B cell (primary cell): ENCODE measurements around the gene DHX34. TPM values are rescaled to one million over a fixed set of nuclear protein-coding genes. Genes with fewer than 3 reads are reported as not detected.
"Not testable (repeated sequence)": the region's sequence is repeated elsewhere in the genome, so short reads cannot be mapped to it uniquely, and the experiment has no call there.

ENCODE experiments used
- ATAC-seq: fragments of 200-7000 bp; cut with Tn5 transposase; one replicate; pipeline ENCODE4 v1.10.0; 2021; ENCODE audit warnings: low read depth, mild to moderate bottlenecking, moderate number of reproducible peaks, moderate library complexity
- CTCF ChIA-PET: fragments of 350-600 bp; sonication (Branson Sonifier 250); formaldehyde crosslinking; loops from one replicate; lab custom pipeline; 2021; ENCODE audit warnings: antibody characterized with exemption, inconsistent platforms; lab: Charles Lee
- POLR2A ChIA-PET: fragments of 350-600 bp; sonication (Branson Sonifier 250); formaldehyde crosslinking; loops from one replicate; lab custom pipeline; 2021; ENCODE audit warnings: antibody characterized with exemption; lab: Charles Lee
- DNase-seq: peaks from one replicate; pipeline ENCODE4 v3.0.0; 2013
- H2AFZ ChIP-seq: 2 replicates; pipeline ENCODE4 v1.6.1; 2012; ENCODE audit warnings: mild to moderate bottlenecking, low read depth, low read length; ENCODE audit not compliant: insufficient read depth, poor library complexity, severe bottlenecking
- H3K27ac ChIP-seq, 2 donors: 1 replicate in 1 of 2; 2 replicates in 1 of 2; pipeline ENCODE4 v1.5.1; 2012 to 2013; ENCODE audit warnings: low read length in 2 of 2, mild to moderate bottlenecking in 2 of 2, moderate library complexity in 1 of 2
- H3K27me3 ChIP-seq, 4 experiments: fragments of 200-600 bp in 1 of 4; sonication (generic) in 1 of 4; replicated peaks in 1 of 4; 1 replicate in 2 of 4; 2 replicates in 2 of 4; pipeline versions ENCODE4 v1.6.1 to v1.7.0; 2013 to 2016; ENCODE audit warnings: low read length in 3 of 4, mild to moderate bottlenecking in 2 of 4, mixed read lengths in 1 of 4, moderate library complexity in 1 of 4; ENCODE audit not compliant: insufficient read depth in 4 of 4, control insufficient read depth in 3 of 4; ENCODE audit errors: control extremely low read depth in 1 of 4
- H3K36me3 ChIP-seq, 2 experiments: replicated peaks in 1 of 2; 1 replicate in 1 of 2; 2 replicates in 1 of 2; pipeline versions ENCODE4 v1.6.1 to v1.7.1; 2013; ENCODE audit warnings: low read length in 1 of 2; ENCODE audit not compliant: insufficient read depth in 2 of 2, control insufficient read depth in 1 of 2; ENCODE audit errors: control extremely low read depth in 1 of 2, extremely low read depth in 1 of 2
- H3K4me1 ChIP-seq, 2 donors: fragments of 200-600 bp in 1 of 2; sonication (generic) in 1 of 2; 1 replicate in 1 of 2; 2 replicates in 1 of 2; pipeline versions ENCODE4 v1.5.1 to v1.6.1; 2013 to 2017; ENCODE audit warnings: low read length in 2 of 2; ENCODE audit not compliant: control insufficient read depth in 2 of 2, insufficient read depth in 2 of 2
- H3K4me2 ChIP-seq: replicated peaks from 2 replicates; pipeline ENCODE3; 2012; ENCODE audit warnings: mild to moderate bottlenecking, low read depth, low read length; ENCODE audit not compliant: poor library complexity, severe bottlenecking
- H3K4me3 ChIP-seq, 5 experiments: fragments of 200-600 bp in 1 of 5; sonication (generic) in 1 of 5; 1 replicate in 3 of 5; 2 replicates in 2 of 5; pipeline versions ENCODE4 v1.5.1 to v1.7.0; 2011 to 2016; ENCODE audit warnings: low read length in 4 of 5, mild to moderate bottlenecking in 4 of 5, low read depth in 2 of 5, control low read depth in 1 of 5, moderate library complexity in 1 of 5; ENCODE audit not compliant: insufficient read depth in 1 of 5; ENCODE audit errors: control extremely low read depth in 1 of 5, extremely low read depth in 1 of 5
- H3K79me2 ChIP-seq: fragments of 200-600 bp; sonication (generic); one replicate; pipeline ENCODE4 v1.6.0; 2016; ENCODE audit warnings: low read length; ENCODE audit not compliant: control insufficient read depth, insufficient read depth
- H3K9ac ChIP-seq: fragments of 200-600 bp; sonication (generic); 2 replicates; pipeline ENCODE4 v1.6.1; 2017; ENCODE audit warnings: mild to moderate bottlenecking, low read length, moderate library complexity
- H3K9me3 ChIP-seq, 3 donors: one replicate each; pipeline versions ENCODE4 v1.6.1 to v1.7.1; 2013; ENCODE audit warnings: low read length in 2 of 3; ENCODE audit not compliant: control insufficient read depth in 2 of 3, insufficient read depth in 1 of 3; ENCODE audit errors: control extremely low read depth in 1 of 3
- H4K20me1 ChIP-seq: 2 replicates; pipeline ENCODE4 v1.6.0; 2012; ENCODE audit warnings: mild to moderate bottlenecking, low read length; ENCODE audit not compliant: insufficient read depth, control insufficient read depth, poor library complexity, severe bottlenecking
- H3K27ac Mint-ChIP-seq: one replicate; pipeline ENCODE4 v1.8.0; 2021; ENCODE audit warnings: mixed read lengths
- H3K27me3 Mint-ChIP-seq: one replicate; pipeline ENCODE4 v1.8.0; 2021; ENCODE audit warnings: mixed read lengths
- H3K4me1 Mint-ChIP-seq: one replicate; pipeline ENCODE4 v1.8.0; 2021; ENCODE audit warnings: mixed read lengths
- H3K4me3 Mint-ChIP-seq: one replicate; pipeline ENCODE4 v1.8.0; 2021; ENCODE audit warnings: mixed read lengths
- H3K9me3 Mint-ChIP-seq: one replicate; pipeline ENCODE4 v1.8.0; 2022; ENCODE audit warnings: mixed read lengths; ENCODE audit not compliant: insufficient read depth
- CTCF ChIP-seq: fragments of 200-600 bp; IDR thresholded peaks from one replicate; pipeline ENCODE4 v1.8.0; 2022; ENCODE audit warnings: antibody characterized with exemption, mild to moderate bottlenecking
- EZH2 ChIP-seq: IDR thresholded peaks from 2 replicates; pipeline ENCODE4 v1.6.1; 2012; ENCODE audit warnings: borderline replicate concordance, low read depth, mild to moderate bottlenecking, moderate library complexity, low read length; ENCODE audit not compliant: insufficient read depth, poor library complexity, severe bottlenecking
- WGBS: methylation state at CpG from one replicate; pipeline ENCODE4 v1.1.5; 2013; ENCODE audit warnings: missing lambda C conversion rate; ENCODE audit not compliant: insufficient coverage; 5-methylcytosine and 5-hydroxymethylcytosine counted together
- intact Hi-C: fragments of 100-400 bp; cut with micrococcal nuclease; formaldehyde crosslinking; loops from one replicate; pipeline ENCODE4 v1.10.0; 2022
- polyA minus RNA-seq: library from RNA; depleted of rRNA, polyadenylated mRNA; stranded (reverse); fragments of >200 nt; gene quantifications from 2 replicates; pipeline ENCODE4 v1.2.3, GENCODE V29; 2012
- polyA plus RNA-seq: library from polyadenylated mRNA; depleted of rRNA; stranded (reverse); fragments of >200 nt; gene quantifications from 2 replicates; pipeline ENCODE4 v1.2.3, GENCODE V29; 2012
- total RNA-seq, 2 donors: library from RNA; stranded (reverse); fragments of 120-200 nt in 1 of 2; gene quantifications; 1 replicate in 1 of 2; 2 replicates in 1 of 2; pipeline versions ENCODE4 v1.2.3 to v1.2.4, GENCODE V29; 2013 to 2022

DHX34 gene, protein sequence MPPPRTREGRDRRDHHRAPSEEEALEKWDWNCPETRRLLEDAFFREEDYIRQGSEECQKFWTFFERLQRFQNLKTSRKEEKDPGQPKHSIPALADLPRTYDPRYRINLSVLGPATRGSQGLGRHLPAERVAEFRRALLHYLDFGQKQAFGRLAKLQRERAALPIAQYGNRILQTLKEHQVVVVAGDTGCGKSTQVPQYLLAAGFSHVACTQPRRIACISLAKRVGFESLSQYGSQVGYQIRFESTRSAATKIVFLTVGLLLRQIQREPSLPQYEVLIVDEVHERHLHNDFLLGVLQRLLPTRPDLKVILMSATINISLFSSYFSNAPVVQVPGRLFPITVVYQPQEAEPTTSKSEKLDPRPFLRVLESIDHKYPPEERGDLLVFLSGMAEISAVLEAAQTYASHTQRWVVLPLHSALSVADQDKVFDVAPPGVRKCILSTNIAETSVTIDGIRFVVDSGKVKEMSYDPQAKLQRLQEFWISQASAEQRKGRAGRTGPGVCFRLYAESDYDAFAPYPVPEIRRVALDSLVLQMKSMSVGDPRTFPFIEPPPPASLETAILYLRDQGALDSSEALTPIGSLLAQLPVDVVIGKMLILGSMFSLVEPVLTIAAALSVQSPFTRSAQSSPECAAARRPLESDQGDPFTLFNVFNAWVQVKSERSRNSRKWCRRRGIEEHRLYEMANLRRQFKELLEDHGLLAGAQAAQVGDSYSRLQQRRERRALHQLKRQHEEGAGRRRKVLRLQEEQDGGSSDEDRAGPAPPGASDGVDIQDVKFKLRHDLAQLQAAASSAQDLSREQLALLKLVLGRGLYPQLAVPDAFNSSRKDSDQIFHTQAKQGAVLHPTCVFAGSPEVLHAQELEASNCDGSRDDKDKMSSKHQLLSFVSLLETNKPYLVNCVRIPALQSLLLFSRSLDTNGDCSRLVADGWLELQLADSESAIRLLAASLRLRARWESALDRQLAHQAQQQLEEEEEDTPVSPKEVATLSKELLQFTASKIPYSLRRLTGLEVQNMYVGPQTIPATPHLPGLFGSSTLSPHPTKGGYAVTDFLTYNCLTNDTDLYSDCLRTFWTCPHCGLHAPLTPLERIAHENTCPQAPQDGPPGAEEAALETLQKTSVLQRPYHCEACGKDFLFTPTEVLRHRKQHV
- total RNA-seq, result 24.3 and 25.1 TPM in 2 replicates
- 12.4 TPM for total RNA-seq (2013)
- 25.6 and 31.3 TPM in 2 replicates for polyA plus RNA-seq
- 21.4 and 25.8 TPM in 2 replicates for polyA minus RNA-seq

DNA sequence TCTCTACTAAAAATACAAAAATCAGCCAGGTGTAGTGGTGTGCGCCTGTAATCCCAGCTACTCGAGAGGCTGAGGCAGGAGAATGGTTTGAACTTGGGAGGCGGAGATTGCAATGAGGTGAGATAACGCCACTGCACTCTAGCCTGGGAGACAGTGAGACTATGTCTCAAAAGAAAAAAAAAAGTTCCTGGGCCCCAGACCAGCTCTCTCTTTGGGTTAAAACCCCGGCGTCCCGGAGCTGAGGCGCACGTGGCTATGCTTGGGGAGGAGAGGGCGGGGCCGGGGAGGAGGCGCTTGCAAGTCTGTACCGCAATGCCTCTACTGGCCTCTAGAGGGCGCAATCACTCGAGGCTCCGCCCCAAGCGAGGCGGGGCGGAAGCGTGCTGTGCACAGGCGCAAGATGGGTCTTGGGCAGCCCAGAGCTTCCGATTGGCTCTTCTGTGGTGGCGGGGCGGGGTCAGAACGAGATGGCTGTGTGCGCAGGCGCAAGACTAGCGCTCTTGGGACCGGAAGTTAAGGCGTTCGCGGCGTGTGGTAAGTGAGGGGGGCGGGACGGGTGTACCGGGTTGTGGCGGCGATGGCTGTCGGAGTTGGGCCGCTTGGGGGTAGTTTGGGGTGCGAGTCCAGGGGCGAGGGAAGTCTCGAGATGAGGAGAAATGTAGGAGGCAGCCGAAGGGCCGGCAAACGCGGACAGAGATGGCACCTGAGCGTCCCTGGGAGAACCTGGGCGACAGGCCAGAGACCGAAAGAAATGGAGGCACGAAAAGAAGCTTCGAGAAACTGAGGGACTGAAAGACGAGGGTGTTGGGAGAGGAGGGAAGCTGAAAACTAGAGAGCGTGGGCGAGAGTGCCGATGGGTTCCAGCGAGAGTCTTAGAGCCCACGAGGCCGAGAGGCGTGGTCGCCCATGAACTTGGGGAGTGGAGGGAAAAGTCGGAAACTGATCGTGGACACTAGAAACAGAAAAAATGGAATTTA lies at the start of gene DHX34:
TSS of gene DHX34 (plus strand) at position 497 of the 977 bp plus-strand sequence. CDS start 3,716 bp downstream, outside the sequence.
- 3% methylated on average over 62 of the region's 63 CpGs for WGBS
- peak within 1 kb of the TSS; percentile 99 for H2AFZ ChIP-seq
- H3K4me1 ChIP-seq, result peaks cover 10 to 16% of the 10 kb centered on the region in 2 donors
- peak within 1 kb of the TSS; percentile 85 for H3K9ac ChIP-seq
- no peaks in the 10 kb centered on the region for H3K27me3 ChIP-seq
- H3K79me2 ChIP-seq, result peaks cover 24% of the 10 kb centered on the region
- peak; percentile 88 for TF ChIP-seq CTCF
- no peak for TF ChIP-seq EZH2
- H3K4me1 Mint-ChIP-seq, result peaks cover 37% of the 10 kb centered on the region
- H3K9me3 ChIP-seq, result peaks cover 0 to 4% (median 0%) of the 10 kb centered on the region in 3 donors
- peaks cover 10% of the 10 kb centered on the region for H4K20me1 ChIP-seq
- DNase-seq, result peak; percentile 100
- peak; percentile 98 for ATAC-seq
- no peaks in the 10 kb centered on the region for H3K9me3 Mint-ChIP-seq
- no peaks in the 10 kb centered on the region for H3K27me3 Mint-ChIP-seq
- ChIA-PET POLR2A (interaction anchor here (0.5 to 1.3 kb wide), 6 partner anchors 17 to 480 kb away, joined by 3 to 11 read pairs (median 4); partner anchors contain the start of gene CCDC9), CTCF (interaction anchor here (0.6 to 2.7 kb wide), 24 partner anchors 8 to 1896 kb away, joined by 3 to 17 read pairs (median 3); partner anchors contain the start of genes CALM3, CCDC9, INAFM1 and KPTN)
- H3K27ac Mint-ChIP-seq, result peak within 1 kb of the TSS; percentile 92
- peaks cover 0 to 14% of the 10 kb centered on the region in 2 experiments for H3K36me3 ChIP-seq
- H3K4me3 ChIP-seq, result peak within 1 kb of the TSS; percentile 83 to 98 (median 91)
- H3K27ac ChIP-seq, result peak within 1 kb of the TSS; percentile 52 to 86
- intact Hi-C loops, result loop anchor here (1.0 to 5.0 kb wide), 4 partner anchors 42 to 166 kb away; partner anchors contain the start of genes C5AR1, CCDC9, INAFM1 and NAPA
- H3K4me2 ChIP-seq, result peak within 1 kb of the TSS; percentile 80
- H3K4me3 Mint-ChIP-seq, result peak within 1 kb of the TSS; percentile 99

GRCh38 chr19:47300867-47301266 lies 48.2 kb upstream of the DHX34 start:
- peaks cover 0 to 20% (median 3%) of the 10 kb centered on the region in 4 experiments for H3K27me3 ChIP-seq
- ATAC-seq, H4K20me1 ChIP-seq, H3K36me3 ChIP-seq, DNase-seq, POLR2A ChIA-PET, H3K9ac ChIP-seq, H2AFZ ChIP-seq, H3K4me2 ChIP-seq, intact Hi-C loops, H3K9me3 Mint-ChIP-seq, H3K27me3 Mint-ChIP-seq, H3K4me3 ChIP-seq, H3K27ac ChIP-seq, H3K4me3 Mint-ChIP-seq, H3K79me2 ChIP-seq, H3K27ac Mint-ChIP-seq: not testable (repeated sequence)
- 95% methylated on average over 5 of the region's 14 CpGs for WGBS
- CTCF ChIA-PET, result interaction anchor here (0.7 to 1.2 kb wide), 2 partner anchors 14 to 16 kb away, joined by 3 to 4 read pairs; no protein-coding TSS in a partner anchor
- H3K4me1 Mint-ChIP-seq, result peaks cover 25% of the 10 kb centered on the region
- H3K4me1 ChIP-seq, result peaks cover 15 to 27% of the 10 kb centered on the region in 2 donors
- peaks cover 0 to 12% (median 0%) of the 10 kb centered on the region in 3 donors for H3K9me3 ChIP-seq
